ENCODE results near the gene B3GAT1.

- TF ChIP-seq CTCF (IDR thresholded peaks at IDR 0.05) (no peak), POLR2A (IDR thresholded peaks at IDR 0.05) (no peak)
Measured at GRCh38 chr11:134432776-134433175, 20.7 kb upstream of the B3GAT1 start.
